ENCODE results near the gene DAB2IP. TPM values are rescaled to one million over a fixed set of nuclear protein-coding genes. Genes with fewer than 3 reads are reported as not detected.

Gene DAB2IP
- total RNA-seq, 1 donor from 2014 or later, result 38.0 TPM

DNA sequence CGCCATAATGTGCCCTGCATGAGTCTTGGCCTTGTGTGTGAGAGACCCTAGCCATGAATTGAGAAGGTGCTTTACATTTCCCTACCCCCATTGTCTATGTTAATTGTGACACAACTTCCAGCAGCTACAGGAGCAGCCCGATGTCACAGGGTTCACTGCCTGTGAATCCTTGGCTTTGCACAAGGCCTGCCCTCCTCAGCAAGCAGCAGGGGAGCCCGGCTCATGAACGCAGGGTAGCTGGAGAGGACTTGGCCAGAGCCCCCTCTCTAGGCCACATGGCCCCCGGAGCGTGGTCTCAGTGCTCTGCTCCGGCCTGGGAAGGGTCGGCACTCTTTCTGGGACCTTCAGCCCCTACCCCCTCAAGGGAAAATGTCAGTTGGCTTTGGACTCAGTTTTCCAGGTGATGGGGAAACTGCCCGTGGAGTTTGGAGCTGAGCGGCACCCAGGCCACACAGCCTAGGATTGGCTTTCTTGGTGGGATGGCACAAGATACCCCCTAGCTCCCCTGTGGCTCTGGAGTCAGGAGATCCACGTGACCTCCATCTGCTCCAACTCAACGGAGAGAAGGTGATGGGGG, 160.8 kb downstream of the DAB2IP start:
- Histone ChIP-seq H3K27me3 (ENCODE audit: control insufficient read depth, insufficient read depth, low read length) (peaks cover 10% of the 10 kb centered on the region), H3K36me3 (ENCODE audit: control insufficient read depth, insufficient read depth, low read length) (no peaks in the 10 kb centered on the region), H3K4me3 (ENCODE audit: low read depth, low read length) (no peak overlapping the region)
- no peak for DNase-seq (ENCODE audit: low read depth)
- TF ChIP-seq, protein P1, sequence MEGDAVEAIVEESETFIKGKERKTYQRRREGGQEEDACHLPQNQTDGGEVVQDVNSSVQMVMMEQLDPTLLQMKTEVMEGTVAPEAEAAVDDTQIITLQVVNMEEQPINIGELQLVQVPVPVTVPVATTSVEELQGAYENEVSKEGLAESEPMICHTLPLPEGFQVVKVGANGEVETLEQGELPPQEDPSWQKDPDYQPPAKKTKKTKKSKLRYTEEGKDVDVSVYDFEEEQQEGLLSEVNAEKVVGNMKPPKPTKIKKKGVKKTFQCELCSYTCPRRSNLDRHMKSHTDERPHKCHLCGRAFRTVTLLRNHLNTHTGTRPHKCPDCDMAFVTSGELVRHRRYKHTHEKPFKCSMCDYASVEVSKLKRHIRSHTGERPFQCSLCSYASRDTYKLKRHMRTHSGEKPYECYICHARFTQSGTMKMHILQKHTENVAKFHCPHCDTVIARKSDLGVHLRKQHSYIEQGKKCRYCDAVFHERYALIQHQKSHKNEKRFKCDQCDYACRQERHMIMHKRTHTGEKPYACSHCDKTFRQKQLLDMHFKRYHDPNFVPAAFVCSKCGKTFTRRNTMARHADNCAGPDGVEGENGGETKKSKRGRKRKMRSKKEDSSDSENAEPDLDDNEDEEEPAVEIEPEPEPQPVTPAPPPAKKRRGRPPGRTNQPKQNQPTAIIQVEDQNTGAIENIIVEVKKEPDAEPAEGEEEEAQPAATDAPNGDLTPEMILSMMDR (IDR thresholded peaks at IDR 0.05; ENCODE audit: insufficient read depth, low read length, poor library complexity, severe bottlenecking), result no peak

DNA sequence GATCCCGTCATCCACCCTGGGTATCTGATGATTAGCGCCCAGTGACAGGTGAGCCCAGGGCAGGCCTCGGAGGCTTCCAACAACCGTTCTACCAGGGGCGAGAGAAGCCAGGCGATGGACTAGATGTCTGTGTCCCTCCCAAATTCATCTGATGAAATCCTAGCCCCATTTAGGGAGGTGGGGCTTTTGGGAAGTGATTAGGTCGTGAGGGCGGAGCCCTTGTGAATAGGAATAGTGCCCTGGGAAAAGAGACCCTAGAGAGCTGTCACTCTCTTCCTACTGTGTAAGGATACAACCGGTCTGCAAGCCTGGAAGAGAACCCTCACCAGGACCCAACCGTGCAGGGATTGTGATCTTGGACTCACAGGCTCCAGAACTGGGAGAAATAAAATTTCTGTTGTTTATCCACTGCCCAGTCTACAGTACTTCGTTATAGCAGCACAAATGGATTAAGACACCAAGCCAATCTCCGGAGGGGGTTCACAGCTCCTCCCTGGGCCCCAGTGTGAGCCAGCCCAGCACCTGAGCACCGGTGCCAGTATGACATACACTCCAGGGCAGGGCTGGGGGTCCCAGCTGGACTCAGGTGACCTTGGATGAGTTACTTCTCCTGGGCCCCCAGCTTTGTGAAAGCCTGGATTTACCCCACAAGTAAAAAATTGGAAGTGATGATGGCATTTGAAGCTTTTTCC, 162.2 kb downstream of the DAB2IP start:
- no peak overlapping the region for H3K4me3 ChIP-seq (ENCODE audit: low read depth, low read length)
- DNase-seq (ENCODE audit: low read depth), result no peak
- no peaks in the 10 kb centered on the region for H3K36me3 ChIP-seq (ENCODE audit: control insufficient read depth, insufficient read depth, low read length)
- peaks cover 11% of the 10 kb centered on the region for H3K27me3 ChIP-seq (ENCODE audit: control insufficient read depth, insufficient read depth, low read length)
- TF ChIP-seq, protein P1 (IDR thresholded peaks at IDR 0.05; ENCODE audit: insufficient read depth, low read length, poor library complexity, severe bottlenecking), result no peak

DNA sequence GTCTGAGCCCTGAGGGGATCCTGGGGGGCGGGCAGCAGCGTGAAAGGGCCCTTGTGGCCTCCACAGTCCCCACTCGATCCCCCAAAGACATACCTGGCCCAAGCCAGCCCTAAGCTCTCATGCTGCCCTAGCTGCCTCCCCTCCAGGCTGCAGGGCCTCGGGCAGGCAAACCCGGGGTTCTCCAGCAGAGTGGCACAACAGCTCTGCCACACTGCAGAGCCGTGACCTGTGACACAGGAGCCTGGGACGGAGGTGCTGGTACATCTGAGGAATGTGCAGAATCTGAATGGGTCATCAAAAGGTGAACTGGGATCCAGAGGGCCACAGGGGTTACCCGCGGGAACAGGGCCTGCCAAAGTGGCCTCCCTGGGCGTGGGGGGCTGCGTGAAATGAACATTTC, 163.2 kb downstream of the DAB2IP start:
- Histone ChIP-seq H3K4me3 (ENCODE audit: low read depth, low read length) (no peak overlapping the region), H3K27me3 (ENCODE audit: control insufficient read depth, insufficient read depth, low read length) (peaks cover 15% of the 10 kb centered on the region), H3K36me3 (ENCODE audit: control insufficient read depth, insufficient read depth, low read length) (no peaks in the 10 kb centered on the region)
- TF ChIP-seq, protein P1 (IDR thresholded peaks at IDR 0.05; ENCODE audit: insufficient read depth, low read length, poor library complexity, severe bottlenecking), result no peak
- no peak for DNase-seq (ENCODE audit: low read depth)

DNA sequence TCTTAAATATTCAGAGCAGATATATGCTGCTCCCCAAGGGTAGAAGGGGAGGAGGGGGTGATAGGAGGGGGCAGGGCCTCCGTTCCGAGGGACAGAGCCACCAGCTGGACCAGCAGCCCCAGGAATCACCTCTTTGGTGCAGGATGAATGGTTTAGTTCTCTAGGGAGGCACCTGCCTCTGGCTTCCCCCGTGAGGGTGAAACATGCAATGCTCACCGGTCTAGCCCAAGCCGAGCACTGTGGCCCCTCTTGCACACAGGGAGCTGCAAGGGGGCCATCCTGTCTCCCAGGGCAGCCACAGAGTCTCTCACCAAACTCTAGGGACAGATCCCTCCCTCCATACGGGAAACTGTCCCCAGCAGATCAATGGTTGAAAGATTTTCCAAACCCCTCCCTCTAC, 163.7 kb downstream of the DAB2IP start:
- H3K27me3 ChIP-seq (ENCODE audit: control insufficient read depth, insufficient read depth, low read length), result peaks cover 15% of the 10 kb centered on the region
- no peak for DNase-seq (ENCODE audit: low read depth)
- TF ChIP-seq, protein P1 (IDR thresholded peaks at IDR 0.05; ENCODE audit: insufficient read depth, low read length, poor library complexity, severe bottlenecking), result no peak
- H3K4me3 ChIP-seq (ENCODE audit: low read depth, low read length), result no peak overlapping the region
- no peaks in the 10 kb centered on the region for H3K36me3 ChIP-seq (ENCODE audit: control insufficient read depth, insufficient read depth, low read length)

DNA sequence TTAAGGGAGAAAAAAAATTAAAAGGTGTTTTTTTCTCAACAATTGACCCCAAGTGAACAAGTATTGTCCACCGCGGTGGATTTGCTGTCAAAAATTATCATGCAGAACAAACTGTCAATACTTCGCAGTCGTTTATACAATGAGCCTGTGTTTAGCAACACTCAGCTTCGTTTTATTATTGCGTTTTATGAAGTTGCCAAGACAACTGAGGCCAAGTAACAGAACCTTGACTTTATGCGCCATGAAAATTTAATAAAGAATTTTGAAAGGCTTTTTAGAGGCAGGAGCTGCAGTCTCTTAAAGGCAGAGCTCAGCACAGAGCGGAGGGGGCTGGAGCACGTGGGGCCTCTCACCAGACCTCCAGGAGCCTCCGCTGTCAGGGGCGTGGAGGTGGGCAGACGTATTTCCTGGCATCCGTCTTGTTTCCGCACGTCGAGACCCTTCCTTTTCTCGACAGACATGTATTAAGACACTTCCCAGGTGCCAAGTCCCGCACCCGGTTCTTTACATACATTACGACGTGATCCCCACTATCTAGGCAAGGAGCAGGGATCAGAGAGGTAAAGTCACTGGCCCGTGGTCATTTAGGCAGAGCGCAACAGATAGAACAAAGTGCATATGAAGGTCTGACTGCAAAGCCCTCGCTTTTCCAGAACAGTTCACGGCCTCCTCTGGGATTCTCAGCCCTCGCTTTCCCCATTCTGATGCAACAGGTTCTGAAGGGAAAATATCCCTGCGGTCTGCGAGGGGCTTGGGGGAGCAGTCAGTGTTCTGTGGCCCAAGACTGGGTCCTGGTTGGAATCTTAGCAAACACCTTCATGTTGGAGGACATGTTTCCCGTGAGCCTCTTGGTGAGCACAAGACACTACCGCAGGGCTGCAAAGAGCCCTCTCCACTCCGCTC, 164.4 kb downstream of the DAB2IP start:
- peaks cover 15% of the 10 kb centered on the region for H3K27me3 ChIP-seq (ENCODE audit: control insufficient read depth, insufficient read depth, low read length)
- no peaks in the 10 kb centered on the region for H3K36me3 ChIP-seq (ENCODE audit: control insufficient read depth, insufficient read depth, low read length)
- DNase-seq (ENCODE audit: low read depth), result no peak
- TF ChIP-seq, protein P1 (IDR thresholded peaks at IDR 0.05; ENCODE audit: insufficient read depth, low read length, poor library complexity, severe bottlenecking), result no peak
- no peak overlapping the region for H3K4me3 ChIP-seq (ENCODE audit: low read depth, low read length)
